Measurements from ENCODE around the gene ATP5PF.
"Not testable (repeated sequence)": the region's sequence is repeated elsewhere in the genome, so short reads cannot be mapped to it uniquely, and the experiment has no call there.

The ATP5PF gene

GRCh38 chr21:25734904-25735645, at the start of gene ATP5PF, which contains the start of gene GABPA:
TSS of gene ATP5PF (minus strand) at chr21:25734904. CDS start at chr21:25729794, 5,110 bp downstream.
TSS of gene GABPA (plus strand) at chr21:25734972. CDS start at chr21:25741599, 6,627 bp downstream.
- peak; percentile 91 to 93 (median 92) for DNase-seq (ENCODE audit: low read depth in 2 of 3, low spot score in 2 of 3)

- DNase-seq (ENCODE audit: low read depth in 2 of 3, low spot score in 2 of 3): not testable (repeated sequence)
Observed at GRCh38 chr21:25778126-25778875, 43.6 kb upstream of the ATP5PF start.

GRCh38 chr21:25776440-25776839, 41.7 kb upstream of the ATP5PF start:
- no peak for DNase-seq (ENCODE audit: low read depth in 2 of 3, low spot score in 2 of 3)

GRCh38 chr21:25772686-25773085, 38.0 kb upstream of the ATP5PF start:
- DNase-seq (ENCODE audit: low read depth in 2 of 3, low spot score in 2 of 3): no peak

GRCh38 chr21:25767921-25768320, 33.2 kb upstream of the ATP5PF start:
- no peak for DNase-seq (ENCODE audit: low read depth in 2 of 3, low spot score in 2 of 3)

- DNase-seq (ENCODE audit: low read depth in 2 of 3, low spot score in 2 of 3): no peak
Observed at GRCh38 chr21:25764065-25764464, 29.4 kb upstream of the ATP5PF start.

- DNase-seq (ENCODE audit: low read depth in 2 of 3, low spot score in 2 of 3): no peak
Observed at GRCh38 chr21:25760677-25761076, 26.0 kb upstream of the ATP5PF start.

GRCh38 chr21:25760061-25760460, 25.4 kb upstream of the ATP5PF start:
- DNase-seq (ENCODE audit: low read depth in 2 of 3, low spot score in 2 of 3): no peak

GRCh38 chr21:25759573-25759972, 24.9 kb upstream of the ATP5PF start:
- no peak for DNase-seq (ENCODE audit: low read depth in 2 of 3, low spot score in 2 of 3)

GRCh38 chr21:25757531-25757930, 22.8 kb upstream of the ATP5PF start:
- no peak for DNase-seq (ENCODE audit: low read depth in 2 of 3, low spot score in 2 of 3)

GRCh38 chr21:25756190-25756932, 21.7 kb upstream of the ATP5PF start:
- no peak for DNase-seq (ENCODE audit: low read depth in 2 of 3, low spot score in 2 of 3)

GRCh38 chr21:25752416-25752815, 17.7 kb upstream of the ATP5PF start:
- no peak for DNase-seq (ENCODE audit: low read depth in 2 of 3, low spot score in 2 of 3)

GRCh38 chr21:25750085-25750484, 15.4 kb upstream of the ATP5PF start:
- DNase-seq (ENCODE audit: low read depth in 2 of 3, low spot score in 2 of 3): no peak

- no peak for DNase-seq (ENCODE audit: low read depth in 2 of 3, low spot score in 2 of 3)
Observed at GRCh38 chr21:25744854-25745253, 10.2 kb upstream of the ATP5PF start.

GRCh38 chr21:25742900-25743299, 8.2 kb upstream of the ATP5PF start:
- no peak for DNase-seq (ENCODE audit: low read depth in 2 of 3, low spot score in 2 of 3)

GRCh38 chr21:25737421-25737820, 2.7 kb upstream of the ATP5PF start:
- no peak for DNase-seq (ENCODE audit: low read depth in 2 of 3, low spot score in 2 of 3)

- no peak for DNase-seq (ENCODE audit: low read depth in 2 of 3, low spot score in 2 of 3)
Observed at GRCh38 chr21:25735646-25736597, 1.2 kb upstream of the ATP5PF start.

- no peak for DNase-seq (ENCODE audit: low read depth in 2 of 3, low spot score in 2 of 3)
Observed at GRCh38 chr21:25734654-25734903, 125 bp downstream of the ATP5PF start.

GRCh38 chr21:25733859-25734653, 648 bp downstream of the ATP5PF start:
- DNase-seq (ENCODE audit: low read depth in 2 of 3, low spot score in 2 of 3): peak in 2 of 3 experiments; percentile 23 to 29

Data from activated CD8-positive, alpha-beta memory T cell treated with anti-CD3 and anti-CD28 coated beads for 48 hours (primary cell).